ENCODE measurements around the gene PLEKHM2. TPM values are rescaled to one million over a fixed set of nuclear protein-coding genes. Genes with fewer than 3 reads are reported as not detected.
"Not testable (repeated sequence)": the region's sequence is repeated elsewhere in the genome, so short reads cannot be mapped to it uniquely, and the experiment has no call there.

PLEKHM2 gene
- total RNA-seq, 2 experiments from 2014 or later, result 44.2 to 48.3 TPM

GRCh38 chr1:15692121-15692682 lies 8.1 kb downstream of the PLEKHM2 start:
- CTCF ChIA-PET, result no interaction called here
- Mint-ChIP-seq H3K27me3 (ENCODE audit: low read depth) (no peaks in the 10 kb centered on the region), H3K4me3 (no peak overlapping the region), H3K27ac (peak overlapping the region; percentile 25), H3K36me3 (ENCODE audit: low read depth) (peaks cover 13% of the 10 kb centered on the region), H3K4me1 (ENCODE audit: low read depth) (peaks cover 38% of the 10 kb centered on the region), H3K9me3 (peaks cover 3% of the 10 kb centered on the region)
- intact Hi-C loops (cut with micrococcal nuclease), result no loop called here
- DNase-seq, result no peak

- CTCF ChIA-PET, result no interaction called here
- Mint-ChIP-seq H3K4me1 (ENCODE audit: low read depth) (peaks cover 36% of the 10 kb centered on the region), H3K4me3 (no peak overlapping the region), H3K27me3 (ENCODE audit: low read depth) (no peaks in the 10 kb centered on the region), H3K36me3 (ENCODE audit: low read depth) (peaks cover 9% of the 10 kb centered on the region), H3K27ac (peak overlapping the region; percentile 50), H3K9me3 (no peaks in the 10 kb centered on the region)
- intact Hi-C loops (cut with micrococcal nuclease), result no loop called here
- no peak for DNase-seq
Measured at GRCh38 chr1:15693371-15693770, 9.3 kb downstream of the PLEKHM2 start.

- H3K4me1 Mint-ChIP-seq (ENCODE audit: low read depth), result peaks cover 40% of the 10 kb centered on the region
- no peaks in the 10 kb centered on the region for H3K9me3 Mint-ChIP-seq
- peak overlapping the region; percentile 95 for H3K27ac Mint-ChIP-seq
- H3K27me3 Mint-ChIP-seq (ENCODE audit: low read depth), result no peaks in the 10 kb centered on the region
- H3K36me3 Mint-ChIP-seq (ENCODE audit: low read depth), result peaks cover 11% of the 10 kb centered on the region
- DNase-seq, result peak; percentile 79
- CTCF ChIA-PET, result interaction anchor here (0.8 to 1.7 kb wide), 8 partner anchors 11 to 118 kb away, joined by 3 to 6 read pairs (median 3); partner anchors contain the start of gene TMEM82
- intact Hi-C loops (cut with micrococcal nuclease), result loop anchor here (1.0 to 5.0 kb wide), 5 partner anchors 12 to 170 kb away; partner anchors contain the start of gene DNAJC16
- H3K4me3 Mint-ChIP-seq, result peak overlapping the region; percentile 77
Measured at GRCh38 chr1:15696956-15697521, 12.9 kb downstream of the PLEKHM2 start.

DNA sequence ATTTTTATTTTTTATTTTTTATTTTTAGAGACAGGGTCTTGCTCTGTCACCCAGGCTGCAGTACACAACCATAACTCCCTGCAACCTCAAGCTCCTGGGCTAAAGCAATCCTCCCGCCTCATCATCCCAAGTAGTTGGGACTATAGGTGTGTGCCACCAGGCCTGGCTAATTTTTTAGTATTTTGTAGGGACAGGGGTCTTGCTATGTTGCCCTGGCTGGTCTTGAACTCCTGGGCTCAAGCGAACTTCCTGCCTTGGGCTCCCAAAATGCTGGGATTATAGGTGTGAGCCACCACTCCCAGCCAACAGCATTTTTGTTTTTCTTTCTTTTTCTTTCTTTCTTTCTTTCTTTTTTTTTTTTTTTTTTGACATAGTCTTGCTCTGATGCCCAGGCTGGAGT lies 14.1 kb downstream of the PLEKHM2 start:
- no peak overlapping the region for H3K4me3 Mint-ChIP-seq
- no peak for DNase-seq
- intact Hi-C loops (cut with micrococcal nuclease), result loop anchor here (5.0 kb wide), 2 partner anchors 121 to 171 kb away; partner anchors contain the start of gene DNAJC16

DNA sequence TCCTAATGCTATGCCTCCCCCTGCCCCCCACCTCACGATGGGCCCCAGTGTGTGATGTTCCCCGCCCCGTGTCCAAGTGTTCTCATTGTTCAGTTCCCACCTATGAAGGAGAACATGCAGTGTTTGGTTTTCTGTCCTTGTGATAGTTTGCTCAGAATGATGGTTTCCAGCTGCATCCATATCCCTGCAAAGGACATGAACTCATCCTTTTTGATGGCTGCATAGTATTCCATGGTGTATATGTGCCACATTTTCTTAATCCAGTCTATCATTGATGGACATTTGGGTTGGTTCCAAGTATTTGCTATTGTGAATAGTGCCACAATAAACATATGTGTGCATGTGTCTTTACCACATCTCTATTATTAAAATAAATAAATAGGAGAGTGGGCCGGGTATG lies 15.2 kb downstream of the PLEKHM2 start:
- H3K27me3 Mint-ChIP-seq (ENCODE audit: low read depth); DNase-seq; H3K4me3 Mint-ChIP-seq; CTCF ChIA-PET; H3K9me3 Mint-ChIP-seq: not testable (repeated sequence)
- peaks cover 36% of the 10 kb centered on the region for H3K4me1 Mint-ChIP-seq (ENCODE audit: low read depth)
- peak overlapping the region; percentile 50 for H3K27ac Mint-ChIP-seq
- H3K36me3 Mint-ChIP-seq (ENCODE audit: low read depth), result peaks cover 10% of the 10 kb centered on the region
- intact Hi-C loops (cut with micrococcal nuclease), result loop anchor here (5.0 kb wide), 2 partner anchors 122 to 172 kb away; partner anchors contain the start of gene DNAJC16

More for the DNA sequence above, 14.1 kb downstream of the PLEKHM2 start:
- CTCF ChIA-PET, result interaction anchor here (0.9 to 1.7 kb wide), 3 partner anchors 40 to 65 kb away, joined by 3 to 6 read pairs (median 4); partner anchors contain the start of gene TMEM82
- peaks cover 11% of the 10 kb centered on the region for H3K36me3 Mint-ChIP-seq (ENCODE audit: low read depth)
- peaks cover 38% of the 10 kb centered on the region for H3K4me1 Mint-ChIP-seq (ENCODE audit: low read depth)
- no peaks in the 10 kb centered on the region for H3K9me3 Mint-ChIP-seq
- no peaks in the 10 kb centered on the region for H3K27me3 Mint-ChIP-seq (ENCODE audit: low read depth)
- H3K27ac Mint-ChIP-seq, result peak overlapping the region; percentile 50

GRCh38 chr1:15700508-15700907 lies 16.4 kb downstream of the PLEKHM2 start:
- intact Hi-C loops (cut with micrococcal nuclease), result no loop called here
- DNase-seq, result no peak
- Mint-ChIP-seq H3K4me3 (no peak overlapping the region), H3K4me1 (ENCODE audit: low read depth) (peaks cover 36% of the 10 kb centered on the region), H3K36me3 (ENCODE audit: low read depth) (peaks cover 11% of the 10 kb centered on the region), H3K9me3 (no peaks in the 10 kb centered on the region), H3K27me3 (ENCODE audit: low read depth) (no peaks in the 10 kb centered on the region), H3K27ac (no peak overlapping the region)
- CTCF ChIA-PET, result no interaction called here

GRCh38 chr1:15701784-15702183 lies 17.7 kb downstream of the PLEKHM2 start:
- Mint-ChIP-seq H3K4me3 (no peak overlapping the region), H3K36me3 (ENCODE audit: low read depth) (peaks cover 12% of the 10 kb centered on the region), H3K9me3 (no peaks in the 10 kb centered on the region), H3K27ac (no peak overlapping the region), H3K4me1 (ENCODE audit: low read depth) (peaks cover 35% of the 10 kb centered on the region), H3K27me3 (ENCODE audit: low read depth) (no peaks in the 10 kb centered on the region)
- CTCF ChIA-PET, result no interaction called here
- no peak for DNase-seq
- intact Hi-C loops (cut with micrococcal nuclease), result no loop called here

- CTCF ChIA-PET, result no interaction called here
- Mint-ChIP-seq H3K27me3 (ENCODE audit: low read depth) (no peaks in the 10 kb centered on the region), H3K4me1 (ENCODE audit: low read depth) (peaks cover 33% of the 10 kb centered on the region), H3K9me3 (no peaks in the 10 kb centered on the region), H3K27ac (no peak overlapping the region), H3K4me3 (no peak overlapping the region), H3K36me3 (ENCODE audit: low read depth) (peaks cover 9% of the 10 kb centered on the region)
- DNase-seq, result no peak
- intact Hi-C loops (cut with micrococcal nuclease), result no loop called here
Measured at GRCh38 chr1:15702722-15703550, 18.8 kb downstream of the PLEKHM2 start.

DNA sequence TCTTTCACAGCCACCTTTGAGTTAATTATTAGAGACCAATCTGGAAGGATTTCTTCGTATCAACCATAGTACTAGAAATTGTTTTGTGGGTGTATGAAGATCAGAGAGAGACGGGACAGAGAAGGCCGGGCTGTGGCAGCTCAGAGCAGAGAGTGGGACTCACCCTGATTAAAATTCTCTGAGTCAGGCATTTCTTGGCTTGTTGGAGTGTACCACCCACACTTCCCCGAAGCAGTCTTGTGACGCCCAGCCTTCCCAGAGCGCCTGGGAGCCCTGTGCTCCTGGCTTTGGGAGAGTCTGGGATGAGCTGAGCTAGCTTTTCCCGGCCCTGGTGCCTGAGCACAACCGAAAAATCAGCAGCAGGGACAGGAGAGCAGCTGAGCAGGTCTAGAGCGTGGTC lies 19.4 kb downstream of the PLEKHM2 start:
- no peaks in the 10 kb centered on the region for H3K27me3 Mint-ChIP-seq (ENCODE audit: low read depth)
- H3K4me3 Mint-ChIP-seq, result no peak overlapping the region
- CTCF ChIA-PET, result no interaction called here
- H3K4me1 Mint-ChIP-seq (ENCODE audit: low read depth), result peaks cover 31% of the 10 kb centered on the region
- peaks cover 9% of the 10 kb centered on the region for H3K36me3 Mint-ChIP-seq (ENCODE audit: low read depth)
- H3K27ac Mint-ChIP-seq, result no peak overlapping the region
- no peak for DNase-seq
- intact Hi-C loops (cut with micrococcal nuclease), result no loop called here
- H3K9me3 Mint-ChIP-seq, result no peaks in the 10 kb centered on the region

DNA sequence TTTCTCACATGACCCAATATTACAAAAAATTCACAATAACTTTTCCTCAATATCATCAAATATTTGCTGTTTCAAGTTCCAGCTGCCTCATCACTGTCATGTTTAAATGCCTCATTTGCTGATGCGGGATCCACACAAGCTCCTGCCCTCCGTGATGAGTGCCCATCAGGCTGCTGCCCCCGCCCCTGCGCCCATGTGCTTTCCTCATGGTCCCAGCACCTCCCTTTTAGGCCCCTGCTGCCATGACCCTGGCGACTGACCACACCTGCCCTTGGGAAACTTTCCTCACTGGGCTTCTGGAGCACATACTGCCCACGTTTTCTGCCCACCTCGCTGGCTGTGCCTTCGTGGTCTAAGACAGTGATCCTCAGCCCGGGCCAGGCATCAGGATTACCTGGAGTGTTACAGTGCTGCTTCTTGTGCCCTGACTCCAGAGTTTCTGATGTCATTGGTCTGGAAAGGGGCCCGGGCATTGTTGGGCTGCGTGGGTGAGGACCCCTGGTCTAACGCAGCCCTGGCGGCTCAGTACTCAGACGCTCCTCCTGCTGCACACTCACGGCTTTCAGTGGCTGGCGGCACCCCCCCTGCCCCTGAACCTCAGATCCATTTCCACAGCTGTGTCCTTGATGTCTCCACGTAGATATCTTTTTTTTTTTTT lies 20.5 kb downstream of the PLEKHM2 start:
- Mint-ChIP-seq H3K27ac (peak overlapping the region; percentile 39), H3K4me1 (ENCODE audit: low read depth) (peaks cover 30% of the 10 kb centered on the region), H3K27me3 (ENCODE audit: low read depth) (no peaks in the 10 kb centered on the region), H3K36me3 (ENCODE audit: low read depth) (peaks cover 6% of the 10 kb centered on the region), H3K9me3 (no peaks in the 10 kb centered on the region), H3K4me3 (no peak overlapping the region)
- CTCF ChIA-PET, result no interaction called here
- intact Hi-C loops (cut with micrococcal nuclease), result no loop called here
- DNase-seq, result no peak

DNA sequence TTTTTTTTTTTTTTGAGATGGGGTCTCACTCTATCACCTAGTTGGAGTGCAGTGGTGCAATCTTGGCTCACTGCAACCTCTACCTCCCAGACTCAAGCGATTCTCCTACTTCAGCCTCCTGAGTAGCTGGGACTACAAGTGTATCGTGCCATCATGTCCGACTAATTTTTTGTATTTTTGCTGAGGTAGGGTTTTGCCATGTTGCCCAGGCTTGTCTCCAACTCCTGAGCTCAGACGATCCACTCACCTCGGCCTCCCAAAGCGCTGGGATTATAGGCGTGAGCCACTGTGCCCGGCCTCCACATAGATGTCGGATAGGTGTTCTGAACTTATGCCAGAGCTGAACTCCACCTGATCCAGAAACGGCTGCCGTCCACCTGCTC lies 21.1 kb downstream of the PLEKHM2 start:
- no peak for DNase-seq
- Mint-ChIP-seq H3K4me3 (no peak overlapping the region), H3K9me3 (no peaks in the 10 kb centered on the region)

DNA sequence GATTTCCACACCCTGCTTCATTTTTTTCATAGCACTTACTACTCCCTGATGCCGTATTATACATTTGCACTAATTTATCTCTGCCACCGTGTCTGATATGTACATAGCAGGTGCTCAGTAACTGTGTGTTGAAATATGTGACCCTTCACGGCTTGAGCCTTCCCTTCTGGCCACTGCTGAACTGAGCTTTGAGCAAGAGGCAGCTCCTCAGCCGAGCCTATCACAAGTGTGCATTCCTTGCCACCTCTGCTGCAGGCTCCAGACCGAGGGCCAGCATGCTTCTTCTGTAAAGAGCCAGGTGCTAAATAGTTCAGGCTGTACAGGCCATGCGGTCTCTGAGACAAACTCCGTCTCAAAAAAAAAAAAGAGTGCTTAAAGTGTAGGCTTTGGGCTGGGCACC lies 22.6 kb downstream of the PLEKHM2 start:
- H3K27me3 Mint-ChIP-seq (ENCODE audit: low read depth), result no peaks in the 10 kb centered on the region
- CTCF ChIA-PET, result interaction anchor here (1.0 kb wide), 1 partner anchor 35 kb away, joined by 4 read pairs; no protein-coding TSS in a partner anchor
- H3K9me3 Mint-ChIP-seq, result no peaks in the 10 kb centered on the region

More for the DNA sequence above, 21.1 kb downstream of the PLEKHM2 start:
- intact Hi-C loops (cut with micrococcal nuclease), result no loop called here
- peaks cover 6% of the 10 kb centered on the region for H3K36me3 Mint-ChIP-seq (ENCODE audit: low read depth)
- CTCF ChIA-PET, result no interaction called here
- H3K27ac Mint-ChIP-seq, result no peak overlapping the region
- peaks cover 30% of the 10 kb centered on the region for H3K4me1 Mint-ChIP-seq (ENCODE audit: low read depth)
- H3K27me3 Mint-ChIP-seq (ENCODE audit: low read depth), result no peaks in the 10 kb centered on the region

More for the DNA sequence above, 22.6 kb downstream of the PLEKHM2 start:
- Mint-ChIP-seq H3K4me3 (no peak overlapping the region), H3K4me1 (ENCODE audit: low read depth) (peaks cover 24% of the 10 kb centered on the region), H3K36me3 (ENCODE audit: low read depth) (peaks cover 6% of the 10 kb centered on the region), H3K27ac (no peak overlapping the region)
- intact Hi-C loops (cut with micrococcal nuclease), result no loop called here
- DNase-seq, result no peak

Data from activated naive CD4-positive, alpha-beta T cell treated with anti-CD3 and anti-CD28 coated beads for 36 hours (primary cell).